Esophagus squamous epithelium (tissue), 5 donors: ENCODE results near the gene CCRL2. TPM values are rescaled to one million over a fixed set of nuclear protein-coding genes. Genes with fewer than 3 reads are reported as not detected.
"Not testable (repeated sequence)": the region's sequence is repeated elsewhere in the genome, so short reads cannot be mapped to it uniquely, and the experiment has no call there.

Experiments
- DNase-seq: peaks from one replicate; lab custom pipeline; 2025; lab: John Stamatoyannopoulos, UW
- H3K27ac ChIP-seq, 4 donors: fragments of 200-600 bp; sonication (generic); one replicate each; pipeline ENCODE4 v1.5.1; 2016 to 2019; ENCODE audit warnings: mild to moderate bottlenecking in 1 of 4
- H3K27me3 ChIP-seq, 4 donors: fragments of 200-600 bp; sonication (generic); 1 replicate in 3 of 4; 2 replicates in 1 of 4; pipeline versions ENCODE4 v1.5.1 to v1.6.0; 2017 to 2021; ENCODE audit warnings: antibody characterized with exemption in 1 of 4
- H3K36me3 ChIP-seq, 3 donors: fragments of 200-600 bp; sonication (generic); one replicate each; pipeline ENCODE4 v1.5.1; 2016 to 2019
- H3K4me1 ChIP-seq, 3 donors: fragments of 200-600 bp; sonication (generic); one replicate each; pipeline ENCODE4 v1.5.1; 2017 to 2019
- H3K4me3 ChIP-seq, 4 donors: fragments of 200-600 bp; sonication (generic); 1 replicate in 3 of 4; 2 replicates in 1 of 4; pipeline ENCODE4 v1.5.1; 2016 to 2019; ENCODE audit warnings: mild to moderate bottlenecking in 2 of 4, moderate library complexity in 1 of 4
- H3K9me3 ChIP-seq, 3 donors: fragments of 200-600 bp; sonication (generic); one replicate each; pipeline ENCODE4 v1.5.1; 2016 to 2019
- CTCF ChIP-seq, 6 experiments: fragments of 450-650 bp in 4 of 6; fragments of 200-600 bp in 2 of 6; sonication (generic) in 2 of 6; IDR thresholded peaks; one replicate each; pipeline ENCODE4 v1.5.1; 2016 to 2019; ENCODE audit warnings: antibody characterized with exemption in 6 of 6, mild to moderate bottlenecking in 4 of 6, moderate library complexity in 4 of 6
- POLR2A ChIP-seq, 4 donors: fragments of 450-650 bp; IDR thresholded peaks; one replicate each; pipeline ENCODE4 v1.6.1; 2017; ENCODE audit warnings: antibody characterized with exemption in 4 of 4, mild to moderate bottlenecking in 4 of 4, moderate library complexity in 3 of 4
- WGBS, 2 donors: methylation state at CpG; one replicate each; pipeline ENCODE4 v1.1.5; 2018; 5-methylcytosine and 5-hydroxymethylcytosine counted together
- intact Hi-C: fragments of 100-400 bp; cut with DNase I; formaldehyde crosslinking; loops from one replicate; pipeline ENCODE4 v1.15.0; 2022
- total RNA-seq, 4 donors: library from RNA; depleted of rRNA; stranded (reverse); fragments of >200 nt; gene quantifications; one replicate each; pipeline ENCODE4 v1.1.0, GENCODE V29; 2016
- donor health status: DM: yes; HTN: yes; CAD: no.

Gene CCRL2
- total RNA-seq, 4 donors from 2014 or later = 0.48 to 1.5 (median 1.1) TPM; not detected in 1

GRCh38 chr3:46401579-46401978 lies 5.5 kb upstream of the CCRL2 start:
- WGBS, 2 donors = 77 to 95% methylated on average over 2 of the region's 2 CpGs
- Histone ChIP-seq H3K4me1 (peaks cover 0 to 22% (median 3%) of the 10 kb centered on the region in 3 donors), H3K27me3 (peaks cover 0 to 4% (median 0%) of the 10 kb centered on the region in 4 donors), H3K27ac (no peak overlapping the region), H3K9me3 (no peaks in the 10 kb centered on the region), H3K4me3 (no peak overlapping the region), H3K36me3 (no peaks in the 10 kb centered on the region)
- DNase-seq = no peak
- intact Hi-C loops = no loop called here
- no peak for TF ChIP-seq CTCF (IDR thresholded peaks at IDR 0.05)
- TF ChIP-seq POLR2A (IDR thresholded peaks at IDR 0.05) = no peak

GRCh38 chr3:46402902-46403301 lies 4.2 kb upstream of the CCRL2 start:
- H3K36me3 ChIP-seq, DNase-seq, H3K9me3 ChIP-seq, H3K27me3 ChIP-seq, H3K4me3 ChIP-seq, intact Hi-C loops, H3K27ac ChIP-seq: not testable (repeated sequence)
- WGBS, 2 donors = 86 to 89% methylated on average over 4 of the region's 4 CpGs
- peaks cover 0 to 35% (median 3%) of the 10 kb centered on the region in 3 donors for H3K4me1 ChIP-seq

GRCh38 chr3:46405301-46406019 lies 1.6 kb upstream of the CCRL2 start:
- Histone ChIP-seq H3K4me3 (peak overlapping the region in 1 of 4 donors; percentile 33), H3K27ac (peak overlapping the region; percentile 48 to 89 (median 70)), H3K9me3 (no peaks in the 10 kb centered on the region), H3K4me1 (peaks cover 0 to 40% (median 3%) of the 10 kb centered on the region in 3 donors), H3K27me3 (peaks cover 0 to 4% (median 0%) of the 10 kb centered on the region in 4 donors), H3K36me3 (no peaks in the 10 kb centered on the region)
- no peak for DNase-seq
- no peak for TF ChIP-seq POLR2A (IDR thresholded peaks at IDR 0.05)
- 38 to 51% methylated on average over 11 of the region's 11 CpGs for WGBS, 2 donors
- intact Hi-C loops = no loop called here

GRCh38 chr3:46406443-46406787 lies 644 bp upstream of the CCRL2 start:
- no peak for TF ChIP-seq POLR2A (IDR thresholded peaks at IDR 0.05)
- no peak for TF ChIP-seq CTCF (IDR thresholded peaks at IDR 0.05)
- Histone ChIP-seq H3K27ac (peak overlapping the region; percentile 55 to 89 (median 70)), H3K4me1 (peaks cover 0 to 40% (median 3%) of the 10 kb centered on the region in 3 donors), H3K36me3 (no peaks in the 10 kb centered on the region), H3K9me3 (no peaks in the 10 kb centered on the region), H3K27me3 (peaks cover 0 to 4% (median 0%) of the 10 kb centered on the region in 4 donors), H3K4me3 (no peak overlapping the region)
- WGBS, 2 donors = 61 to 73% methylated on average over 4 of the region's 4 CpGs
- intact Hi-C loops = no loop called here
- no peak for DNase-seq

GRCh38 chr3:46407970-46408369 lies 911 bp downstream of the CCRL2 start:
- Histone ChIP-seq H3K4me1 (peaks cover 0 to 40% (median 3%) of the 10 kb centered on the region in 3 donors), H3K27ac (peak overlapping the region; percentile 55 to 89 (median 70)), H3K27me3 (peaks cover 0 to 4% (median 0%) of the 10 kb centered on the region in 4 donors), H3K9me3 (no peaks in the 10 kb centered on the region), H3K4me3 (peak overlapping the region in 3 of 4 donors; percentile 28 to 57 (median 32)), H3K36me3 (no peaks in the 10 kb centered on the region)
- WGBS, 2 donors = 74 to 85% methylated on average over 7 of the region's 7 CpGs
- DNase-seq = no peak
- intact Hi-C loops = no loop called here
- no peak for TF ChIP-seq POLR2A (IDR thresholded peaks at IDR 0.05)
- no peak for TF ChIP-seq CTCF (IDR thresholded peaks at IDR 0.05)

GRCh38 chr3:46408853-46409252 lies 1.8 kb downstream of the CCRL2 start:
- no peaks in the 10 kb centered on the region for H3K27me3 ChIP-seq
- H3K4me3 ChIP-seq = no peak overlapping the region
- peaks cover 0 to 40% (median 3%) of the 10 kb centered on the region in 3 donors for H3K4me1 ChIP-seq
- no peak for DNase-seq
- WGBS, 2 donors = 88 to 90% methylated on average over 7 of the region's 7 CpGs
- H3K9me3 ChIP-seq = no peaks in the 10 kb centered on the region
- intact Hi-C loops = no loop called here
- H3K27ac ChIP-seq = no peak overlapping the region
- no peaks in the 10 kb centered on the region for H3K36me3 ChIP-seq
- no peak for TF ChIP-seq CTCF (IDR thresholded peaks at IDR 0.05)
